Ovary (tissue), 3 donors: ENCODE results near the gene CHAF1A.

Experiments used
- CTCF ChIP-seq, 3 donors: fragments of 450-650 bp in 2 of 3; fragments of 200-600 bp in 1 of 3; IDR thresholded peaks; one replicate each; pipeline versions ENCODE4 v1.5.1 to v1.8.0; 2016 to 2022; ENCODE audit warnings: antibody characterized with exemption in 3 of 3, mild to moderate bottlenecking in 1 of 3
- EP300 ChIP-seq: sonication (generic); formaldehyde crosslinking; IDR thresholded peaks from one replicate; pipeline ENCODE4 v1.6.1; 2017; ENCODE audit warnings: antibody characterized with exemption
- donor health status: DM: no; HTN: no; CAD: no.

- no peak for TF ChIP-seq CTCF (IDR thresholded peaks at IDR 0.05)
- TF ChIP-seq EP300 = no peak
These were observed 45.1 kb downstream of the CHAF1A start for GRCh38 chr19:4447327-4448146.
